ENCODE measurements around the gene PHF20. TPM values are rescaled to one million over a fixed set of nuclear protein-coding genes. Genes with fewer than 3 reads are reported as not detected.
"Not testable (repeated sequence)": the region's sequence is repeated elsewhere in the genome, so short reads cannot be mapped to it uniquely, and the experiment has no call there.

PHF20 gene
- polyA plus RNA-seq, 3 donors from 2014 or later: 92.6 to 140 (median 112) TPM

- no peak overlapping the region for H3K4me3 Mint-ChIP-seq
- no peak for DNase-seq
- H3K27me3 Mint-ChIP-seq (ENCODE audit: low read depth in 3 of 3): peaks cover 0 to 3% (median 2%) of the 10 kb centered on the region in 3 donors
- peaks cover 0 to 4% (median 4%) of the 10 kb centered on the region in 3 donors for H3K36me3 Mint-ChIP-seq
- H3K9me3 Mint-ChIP-seq: no peaks in the 10 kb centered on the region
- H3K27ac Mint-ChIP-seq: no peak overlapping the region
- H3K4me1 Mint-ChIP-seq: peaks cover 8 to 22% of the 10 kb centered on the region in 2 donors
Measured at GRCh38 chr20:35899064-35899463, 127.2 kb downstream of the PHF20 start.

DNA sequence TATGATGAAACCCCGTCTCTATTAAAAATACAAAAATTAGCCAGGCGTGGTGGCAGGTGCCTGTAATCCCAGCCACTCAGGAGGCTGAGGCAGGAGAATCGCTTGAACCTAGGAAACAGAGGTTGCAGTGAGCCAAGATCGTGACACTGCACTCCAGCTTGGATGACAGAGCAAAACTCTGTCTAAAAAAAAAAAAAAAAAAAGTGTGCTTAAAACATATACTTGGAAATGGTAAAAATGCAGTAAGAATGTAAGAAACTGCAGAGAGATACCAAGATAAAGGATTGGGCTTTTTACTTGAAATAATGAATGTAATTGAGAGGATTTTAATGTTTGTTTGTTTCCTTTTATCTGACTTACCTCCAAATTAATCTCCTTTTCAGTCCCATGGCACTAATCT, 129.4 kb downstream of the PHF20 start:
- H3K27ac Mint-ChIP-seq; H3K9me3 Mint-ChIP-seq; H3K4me3 Mint-ChIP-seq; H3K27me3 Mint-ChIP-seq (ENCODE audit: low read depth in 3 of 3); DNase-seq; H3K36me3 Mint-ChIP-seq; H3K4me1 Mint-ChIP-seq: not testable (repeated sequence)

DNA sequence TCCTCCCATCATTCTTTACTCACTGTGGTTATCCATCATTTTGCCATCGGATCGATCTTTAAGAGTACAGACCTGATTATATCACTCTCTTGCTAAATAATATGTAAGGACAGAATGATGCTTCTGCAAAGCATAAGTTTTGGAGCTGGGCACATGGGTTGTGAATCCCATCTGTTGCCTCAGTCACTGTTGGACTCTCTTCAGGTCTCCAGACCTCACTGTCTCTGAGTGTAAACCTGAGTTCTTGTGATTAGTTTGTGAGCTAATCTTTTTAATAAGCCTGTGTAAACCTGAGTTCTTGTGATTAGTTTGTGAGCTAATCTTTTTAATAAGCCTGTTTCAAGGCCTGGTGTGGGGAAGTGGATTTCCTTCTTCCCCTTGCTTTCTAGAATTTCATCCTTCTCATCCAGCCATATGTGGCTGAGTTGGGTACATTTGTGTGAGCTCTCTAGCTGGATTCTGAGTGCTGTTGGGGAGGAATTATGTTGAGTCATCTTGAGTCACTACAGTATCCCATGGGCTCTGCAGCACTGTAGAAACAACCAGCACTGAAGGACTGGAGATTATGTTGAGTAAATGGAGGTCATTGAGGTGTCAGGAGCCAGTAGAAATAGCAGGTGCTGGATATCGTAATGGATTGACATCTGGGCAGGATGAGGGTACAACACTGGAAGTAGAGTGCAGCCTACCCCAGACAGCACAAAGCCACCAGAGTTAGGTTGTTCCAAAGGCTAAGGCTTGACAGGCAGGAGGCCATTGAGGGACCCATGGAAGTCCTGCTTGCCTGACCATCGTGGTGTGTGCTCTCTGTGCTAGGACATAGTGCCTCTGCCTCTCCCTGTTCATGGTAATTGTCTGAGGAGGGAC, 130.1 kb downstream of the PHF20 start:
- H3K9me3 Mint-ChIP-seq: no peaks in the 10 kb centered on the region
- peaks cover 0 to 3% (median 0%) of the 10 kb centered on the region in 3 donors for H3K27me3 Mint-ChIP-seq (ENCODE audit: low read depth in 3 of 3)
- peak overlapping the region in 3 of 6 donors; percentile 41 to 58 (median 43) for H3K27ac Mint-ChIP-seq
- no peak overlapping the region for H3K4me3 Mint-ChIP-seq
- H3K36me3 Mint-ChIP-seq: peaks cover 4 to 12% (median 8%) of the 10 kb centered on the region in 3 donors
- no peak for DNase-seq
- H3K4me1 Mint-ChIP-seq: peaks cover 5 to 11% of the 10 kb centered on the region in 2 donors

DNA sequence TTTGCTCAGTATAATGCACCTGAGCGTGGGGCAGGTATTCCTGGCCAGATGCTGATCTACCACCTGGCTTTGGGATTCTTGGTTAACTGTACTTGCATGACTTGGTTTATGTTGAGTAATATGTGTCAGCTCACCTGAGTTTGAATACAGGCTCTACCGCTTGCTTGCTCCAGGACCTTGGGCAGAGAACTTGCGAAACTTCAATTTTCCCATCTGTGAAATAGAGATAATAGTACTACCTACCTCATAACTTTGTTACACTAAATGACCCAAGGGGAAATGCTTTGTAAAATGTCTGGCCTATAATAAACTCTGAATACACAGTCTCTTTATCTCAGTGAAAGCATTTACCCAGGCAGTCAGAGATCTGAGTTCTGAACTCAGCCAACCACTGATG, 130.7 kb downstream of the PHF20 start:
- H3K9me3 Mint-ChIP-seq: no peaks in the 10 kb centered on the region
- DNase-seq: no peak
- H3K27me3 Mint-ChIP-seq (ENCODE audit: low read depth in 3 of 3): peaks cover 0 to 3% (median 0%) of the 10 kb centered on the region in 3 donors
- no peak overlapping the region for H3K4me3 Mint-ChIP-seq
- H3K36me3 Mint-ChIP-seq: peaks cover 4 to 14% (median 8%) of the 10 kb centered on the region in 3 donors
- peaks cover 5 to 14% of the 10 kb centered on the region in 2 donors for H3K4me1 Mint-ChIP-seq
- H3K27ac Mint-ChIP-seq: peak overlapping the region in 1 of 6 donors; percentile 31

DNA sequence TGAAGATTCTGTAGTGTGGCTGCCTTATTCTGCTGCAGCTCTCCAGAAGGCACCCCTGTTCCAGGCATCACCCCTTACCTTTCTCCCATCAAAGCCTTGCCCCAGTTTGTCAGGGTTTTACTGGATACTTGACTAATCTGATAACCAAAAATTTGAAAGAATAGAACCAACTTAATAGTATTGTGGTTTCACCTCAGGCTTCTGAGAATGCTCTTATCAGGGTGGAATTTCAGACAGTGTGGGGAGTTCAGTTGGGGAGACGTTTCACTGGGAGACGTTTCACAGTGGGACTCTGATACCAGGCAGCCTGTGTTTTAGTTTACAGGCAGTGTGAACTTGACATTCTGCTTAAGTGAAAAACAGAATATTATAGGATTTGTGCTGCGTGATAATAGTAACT, 132.0 kb downstream of the PHF20 start:
- no peak for DNase-seq
- Mint-ChIP-seq H3K4me3 (no peak overlapping the region), H3K27me3 (ENCODE audit: low read depth in 3 of 3) (peaks cover 0 to 3% (median 1%) of the 10 kb centered on the region in 3 donors), H3K36me3 (peaks cover 4 to 17% (median 8%) of the 10 kb centered on the region in 3 donors), H3K27ac (no peak overlapping the region), H3K4me1 (peaks cover 5 to 24% of the 10 kb centered on the region in 2 donors), H3K9me3 (no peaks in the 10 kb centered on the region)

DNA sequence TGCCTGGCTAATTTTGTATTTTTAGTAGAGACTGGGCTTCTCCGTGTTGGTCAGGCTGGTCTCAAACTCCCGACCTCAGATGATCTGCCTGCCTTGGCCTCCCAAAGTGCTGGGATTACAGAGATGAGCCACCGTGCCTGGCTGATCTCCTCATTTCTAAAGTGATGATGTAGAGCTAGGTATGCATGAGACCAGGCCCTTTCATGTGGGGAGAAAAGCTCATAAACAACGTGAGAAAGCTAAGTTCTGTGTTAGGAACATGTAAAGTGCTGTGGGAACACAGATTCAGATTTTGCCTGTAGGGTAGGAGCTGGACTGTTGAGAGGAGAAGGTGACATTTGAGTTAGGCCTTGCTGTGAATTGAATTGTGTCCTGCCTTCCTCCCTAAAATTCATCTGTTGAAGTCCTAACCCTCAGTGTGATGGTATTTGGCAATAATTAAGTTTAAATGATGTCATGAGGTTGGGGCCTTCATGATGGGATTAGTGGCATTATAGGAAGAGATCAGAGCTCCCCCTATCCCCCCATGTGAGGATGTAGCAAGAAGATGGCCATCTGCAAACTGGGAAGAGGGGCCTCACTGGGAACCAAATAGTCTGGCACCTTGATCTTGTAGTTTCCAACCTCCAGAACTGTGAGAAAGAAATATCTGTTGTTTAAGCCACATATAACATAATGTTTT, 133.3 kb downstream of the PHF20 start:
- H3K4me3 Mint-ChIP-seq: no peak overlapping the region
- H3K27ac Mint-ChIP-seq: peak overlapping the region in 1 of 6 donors; percentile 47
- H3K4me1 Mint-ChIP-seq: peaks cover 5 to 33% of the 10 kb centered on the region in 2 donors
- H3K9me3 Mint-ChIP-seq: no peaks in the 10 kb centered on the region
- peaks cover 0 to 3% (median 1%) of the 10 kb centered on the region in 3 donors for H3K27me3 Mint-ChIP-seq (ENCODE audit: low read depth in 3 of 3)
- H3K36me3 Mint-ChIP-seq: peaks cover 4 to 17% (median 8%) of the 10 kb centered on the region in 3 donors
- DNase-seq: no peak

DNA sequence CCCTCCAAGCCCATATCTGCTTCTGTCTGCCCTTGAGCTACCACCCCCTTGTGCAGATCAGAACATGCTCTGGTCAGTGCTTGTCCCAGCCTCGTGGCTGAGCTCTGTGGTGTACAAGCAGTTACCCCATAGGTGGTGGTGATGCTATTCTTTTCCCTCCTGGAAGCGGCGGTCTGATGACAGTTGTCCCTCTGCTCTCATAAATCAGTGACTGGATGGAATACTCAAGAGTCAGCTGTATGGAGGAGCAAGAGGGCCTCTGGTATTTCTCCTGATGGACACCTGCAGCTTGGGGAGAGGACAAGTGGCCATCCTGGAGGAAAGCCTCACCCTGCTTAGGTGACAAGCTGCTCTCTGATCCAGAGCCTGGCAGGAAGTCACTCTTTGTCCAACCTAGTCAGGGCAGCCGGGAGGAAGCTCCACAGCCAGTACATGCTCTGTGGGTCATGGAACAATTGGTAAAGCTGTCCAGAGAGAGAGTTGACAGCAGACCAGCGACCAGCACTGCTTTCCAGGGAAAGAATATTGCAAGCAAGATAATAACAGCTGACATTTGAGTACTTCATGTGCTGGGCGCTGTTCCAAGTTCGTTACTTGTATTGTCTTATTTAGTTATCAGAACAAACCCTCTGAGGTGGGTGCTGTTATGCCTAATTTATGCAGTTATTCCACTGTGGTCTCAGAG, 135.3 kb downstream of the PHF20 start:
- Mint-ChIP-seq H3K4me3 (no peak overlapping the region), H3K9me3 (no peaks in the 10 kb centered on the region), H3K27ac (peak overlapping the region in 2 of 6 donors; percentile 6 to 55), H3K36me3 (peaks cover 0 to 17% (median 12%) of the 10 kb centered on the region in 3 donors), H3K4me1 (peaks cover 6 to 33% of the 10 kb centered on the region in 2 donors), H3K27me3 (ENCODE audit: low read depth in 3 of 3) (peaks cover 0 to 1% (median 0%) of the 10 kb centered on the region in 3 donors)
- DNase-seq: no peak

DNA sequence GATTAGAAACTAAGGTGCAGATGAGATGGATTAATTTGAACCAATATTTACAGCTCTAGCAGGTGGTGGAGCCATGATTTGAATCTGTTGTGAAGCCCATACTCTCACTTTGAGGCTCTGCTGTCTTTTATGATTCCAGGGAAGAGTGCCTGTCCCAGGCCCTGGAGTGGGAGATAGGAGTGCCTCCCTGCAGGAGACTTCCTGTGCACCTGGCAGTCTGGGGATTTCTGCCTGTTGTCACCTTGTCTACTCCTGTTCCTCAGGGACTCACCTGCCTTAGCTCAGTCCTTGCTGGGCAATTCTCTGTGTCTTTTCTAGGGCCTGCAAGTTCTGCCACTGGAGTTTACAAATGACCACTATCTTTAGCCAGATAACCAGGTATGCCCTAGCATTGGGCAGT, 136.2 kb downstream of the PHF20 start:
- Mint-ChIP-seq H3K27ac (peak overlapping the region in 2 of 6 donors; percentile 3 to 55), H3K36me3 (peaks cover 0 to 17% (median 14%) of the 10 kb centered on the region in 3 donors), H3K4me3 (no peak overlapping the region), H3K27me3 (ENCODE audit: low read depth in 3 of 3) (peaks cover 0 to 2% (median 1%) of the 10 kb centered on the region in 3 donors), H3K9me3 (no peaks in the 10 kb centered on the region), H3K4me1 (peaks cover 6 to 28% of the 10 kb centered on the region in 2 donors)
- DNase-seq: no peak

DNA sequence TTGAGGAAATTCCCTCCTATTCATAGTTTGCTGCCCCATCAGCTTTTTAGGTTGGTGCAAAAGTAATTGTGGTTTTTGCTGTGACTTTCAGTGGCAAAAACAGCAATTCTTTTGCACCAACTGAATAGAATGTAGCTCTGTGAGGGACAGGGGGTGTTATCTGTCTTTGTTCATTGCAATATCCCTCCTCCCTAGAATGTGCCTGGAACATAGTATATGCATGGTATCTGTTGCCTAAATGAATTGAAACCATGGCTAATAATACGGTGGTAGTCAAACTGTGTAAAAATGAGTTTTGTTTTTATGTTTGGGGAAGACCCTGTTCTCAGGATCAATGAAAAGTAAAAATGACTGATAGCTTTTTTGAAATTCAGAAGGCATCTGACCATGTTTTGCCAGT, 137.4 kb downstream of the PHF20 start:
- Mint-ChIP-seq H3K9me3 (no peaks in the 10 kb centered on the region), H3K27ac (peak overlapping the region in 1 of 6 donors; percentile 43), H3K4me3 (no peak overlapping the region), H3K36me3 (peaks cover 0 to 24% (median 20%) of the 10 kb centered on the region in 3 donors), H3K27me3 (ENCODE audit: low read depth in 3 of 3) (peaks cover 0 to 2% (median 1%) of the 10 kb centered on the region in 3 donors), H3K4me1 (peaks cover 6 to 28% of the 10 kb centered on the region in 2 donors)
- no peak for DNase-seq

DNA sequence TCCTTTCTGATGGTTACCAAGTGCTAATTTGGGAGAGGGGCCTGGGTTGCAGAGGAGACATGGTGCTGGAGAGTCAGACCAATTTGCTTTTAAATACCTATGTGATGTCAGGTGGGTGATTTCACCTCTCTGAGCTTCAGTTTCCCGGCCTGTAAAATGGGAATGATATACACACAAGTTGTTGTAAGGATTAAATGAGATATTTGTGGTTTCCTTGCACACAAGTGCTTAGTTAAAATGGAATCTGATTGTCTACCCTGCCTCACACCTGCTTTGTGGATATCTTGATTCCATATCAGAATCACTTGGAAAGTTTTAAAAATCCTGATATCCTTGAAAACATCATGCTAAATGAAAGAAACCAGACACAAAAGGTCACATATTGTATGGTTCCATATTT, 138.0 kb downstream of the PHF20 start:
- Mint-ChIP-seq H3K9me3 (no peaks in the 10 kb centered on the region), H3K27ac (peak overlapping the region in 2 of 6 donors; percentile 26 to 43), H3K4me3 (no peak overlapping the region), H3K27me3 (ENCODE audit: low read depth in 3 of 3) (peaks cover 0 to 2% (median 1%) of the 10 kb centered on the region in 3 donors), H3K4me1 (peaks cover 4 to 28% of the 10 kb centered on the region in 2 donors), H3K36me3 (peaks cover 0 to 27% (median 20%) of the 10 kb centered on the region in 3 donors)
- DNase-seq: no peak

DNA sequence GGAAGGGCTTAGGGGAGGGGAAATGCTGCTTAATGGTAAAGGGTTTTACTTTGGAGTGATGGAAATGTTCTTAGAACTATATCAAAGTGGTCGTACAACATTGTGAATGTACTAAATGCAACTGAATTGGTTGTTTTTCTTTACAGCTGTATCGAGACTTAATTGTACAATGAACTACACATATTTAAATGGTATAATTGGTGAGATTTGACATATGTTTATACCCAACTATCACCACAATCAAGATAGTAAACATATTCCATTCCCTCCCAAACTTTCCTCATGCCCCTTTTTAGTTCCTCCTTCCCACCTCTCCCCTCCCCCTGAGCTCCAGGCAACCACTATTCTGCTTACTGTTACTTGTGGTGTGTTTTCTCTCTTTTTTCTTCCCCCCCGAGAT, 138.4 kb downstream of the PHF20 start:
- no peak for DNase-seq
- Mint-ChIP-seq H3K27ac (peak overlapping the region in 1 of 6 donors; percentile 34), H3K27me3 (ENCODE audit: low read depth in 3 of 3) (peaks cover 0 to 2% (median 1%) of the 10 kb centered on the region in 3 donors), H3K9me3 (no peaks in the 10 kb centered on the region), H3K4me1 (peaks cover 3 to 28% of the 10 kb centered on the region in 2 donors), H3K36me3 (peaks cover 0 to 27% (median 16%) of the 10 kb centered on the region in 3 donors), H3K4me3 (no peak overlapping the region)

DNA sequence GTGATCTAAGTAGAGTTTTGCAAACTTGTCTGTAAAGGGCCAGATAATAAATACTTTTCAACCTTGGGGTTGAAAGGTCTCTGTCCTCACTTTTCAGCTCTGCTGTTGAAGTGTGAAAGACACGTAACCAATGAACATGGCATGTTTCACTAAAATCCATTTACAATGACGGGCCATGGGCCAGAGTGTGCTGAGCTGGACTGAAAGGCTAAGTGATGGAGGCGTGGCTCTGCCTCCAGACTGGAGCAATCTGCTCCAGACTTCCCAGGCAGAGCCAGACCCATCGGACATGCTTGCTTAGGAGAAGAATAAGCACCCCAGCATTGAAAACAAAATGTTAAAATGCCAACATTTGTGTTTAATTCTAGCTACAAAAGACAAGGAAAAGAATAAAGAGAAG, 141.1 kb downstream of the PHF20 start:
- no peaks in the 10 kb centered on the region for H3K9me3 Mint-ChIP-seq
- peaks cover 0 to 2% (median 1%) of the 10 kb centered on the region in 3 donors for H3K27me3 Mint-ChIP-seq (ENCODE audit: low read depth in 3 of 3)
- H3K4me3 Mint-ChIP-seq: no peak overlapping the region
- DNase-seq: no peak
- peak overlapping the region in 1 of 6 donors; percentile 41 for H3K27ac Mint-ChIP-seq
- peaks cover 0 to 23% (median 15%) of the 10 kb centered on the region in 3 donors for H3K36me3 Mint-ChIP-seq
- H3K4me1 Mint-ChIP-seq: peaks cover 1 to 16% of the 10 kb centered on the region in 2 donors

DNA sequence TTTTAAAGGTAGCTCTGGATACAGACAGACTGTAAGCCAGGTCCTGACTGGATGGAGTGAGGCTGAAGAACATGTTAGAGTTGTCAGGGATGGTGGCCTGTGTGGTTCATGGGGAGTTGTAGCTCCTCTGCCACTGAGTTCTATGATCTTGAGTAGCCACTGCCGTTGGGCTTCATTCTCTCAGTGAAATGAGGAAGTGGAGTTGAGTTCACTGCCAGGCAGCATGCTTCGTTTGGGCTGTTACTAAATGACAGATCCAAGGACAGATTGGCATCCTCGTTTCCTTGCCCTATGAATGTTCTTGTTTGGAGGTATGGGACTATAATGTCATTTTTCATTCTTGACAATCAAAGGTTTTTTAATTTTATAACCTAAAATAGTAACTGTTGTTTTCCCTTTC, 145.3 kb downstream of the PHF20 start:
- no peak for DNase-seq
- Mint-ChIP-seq H3K4me3 (no peak overlapping the region), H3K36me3 (peaks cover 6 to 46% (median 15%) of the 10 kb centered on the region in 3 donors), H3K9me3 (no peaks in the 10 kb centered on the region), H3K27ac (peak overlapping the region in 1 of 6 donors; percentile 31), H3K4me1 (no peaks in the 10 kb centered on the region), H3K27me3 (ENCODE audit: low read depth in 3 of 3) (peaks cover 0 to 2% (median 0%) of the 10 kb centered on the region in 3 donors)

All from immature natural killer cell (primary cell).